ENCODE measurements around the gene GSPT2. TPM values are rescaled to one million over a fixed set of nuclear protein-coding genes. Genes with fewer than 3 reads are reported as not detected.

GSPT2 gene
- total RNA-seq, 1 experiment from 2014 or later, result not detected

GRCh38 chrX:51747671-51748070 is 4.4 kb downstream of the GSPT2 start:
- ChIA-PET RAD21 (ENCODE audit: low non-redundant PET in 1 of 2, low total read pairs in 2 of 2, uncharacterized antibody in 2 of 2, unreplicated experiment in 2 of 2) (no interaction called here), CTCF (no interaction called here), POLR2A (no interaction called here)
- Histone ChIP-seq H3K4me1 (ENCODE audit: control insufficient read depth in 1 of 2, insufficient read depth in 2 of 2, low read length in 2 of 2) (no peaks in the 10 kb centered on the region), H3K9me2 (ENCODE audit: insufficient read depth) (no peaks in the 10 kb centered on the region), H3K36me3 (ENCODE audit: control insufficient read depth in 1 of 2, insufficient read depth in 2 of 2, low read length in 2 of 2) (no peaks in the 10 kb centered on the region), H2AFZ (ENCODE audit: low read depth, low read length, poor library complexity, severe bottlenecking) (no peak overlapping the region), H3K4me2 (ENCODE audit: low read length) (no peak overlapping the region), H3K27ac (ENCODE audit: low read depth, low read length) (no peak overlapping the region), H3K79me2 (ENCODE audit: insufficient read depth, low read length) (no peaks in the 10 kb centered on the region), H3K9me3 (ENCODE audit: control insufficient read depth in 1 of 2, insufficient read depth in 1 of 2, low read depth in 1 of 2, low read length in 2 of 2) (no peaks in the 10 kb centered on the region), H4K20me1 (ENCODE audit: insufficient read depth) (no peaks in the 10 kb centered on the region), H3K4me3 (replicated peaks in 1 of 2; ENCODE audit: low read depth in 1 of 2, low read length in 2 of 2) (no peak overlapping the region), H3K9ac (ENCODE audit: low read length) (no peak overlapping the region), H3K27me3 (ENCODE audit: insufficient read depth, low read length) (no peaks in the 10 kb centered on the region)
- no peak for ATAC-seq
- intact Hi-C loops (cut with micrococcal nuclease), result no loop called here
- no peak for DNase-seq (ENCODE audit: low read depth, low spot score)
- TF ChIP-seq SRF (IDR thresholded peaks at IDR 0.05; ENCODE audit: low read depth) (no peak), ATF3 (IDR thresholded peaks at IDR 0.05) (no peak), RAD21 (IDR thresholded peaks at IDR 0.05; ENCODE audit: low read depth) (no peak), EZH2phosphoT487 (IDR thresholded peaks at IDR 0.05; ENCODE audit: borderline replicate concordance) (no peak), JUND (IDR thresholded peaks at IDR 0.05) (no peak), CEBPB (IDR thresholded peaks at IDR 0.05; ENCODE audit: low read depth) (no peak), TCF7L2 (IDR thresholded peaks at IDR 0.05; ENCODE audit: borderline replicate concordance, extremely low read depth, insufficient read depth, insufficient read length) (no peak), ZFX (IDR thresholded peaks at IDR 0.05) (no peak), POLR2AphosphoS5 (IDR thresholded peaks at IDR 0.05; ENCODE audit: low read depth, low read length) (no peak), MAX (IDR thresholded peaks at IDR 0.05) (no peak), POLR2A (IDR thresholded peaks at IDR 0.05; ENCODE audit: borderline replicate concordance, extremely low read depth, insufficient read depth, insufficient read length) (no peak), YY1 (IDR thresholded peaks at IDR 0.05; ENCODE audit: extremely low read depth, insufficient replicate concordance, low read depth, low read length) (no peak), ELF1 (IDR thresholded peaks at IDR 0.05; ENCODE audit: borderline replicate concordance, low read depth) (no peak), CBX3 (IDR thresholded peaks at IDR 0.05; ENCODE audit: low read depth) (no peak), CTCF (IDR thresholded peaks at IDR 0.05 in 2 of 3, conservative IDR thresholded peaks at IDR 0.05 in 1 of 3; ENCODE audit: borderline replicate concordance in 1 of 3, insufficient read depth in 1 of 3, low read depth in 2 of 3, low read length in 2 of 3) (no peak)
- no TSS peak for BruUV-seq (replicated peaks)
